Thyroid gland (tissue), 4 donors: ENCODE measurements around the gene LCAT.

ENCODE experiments used
- POLR2A ChIP-seq, 2 donors: fragments of 450-650 bp; IDR thresholded peaks; one replicate each; pipeline ENCODE4 v1.6.1; 2017; ENCODE audit warnings: antibody characterized with exemption in 2 of 2, mild to moderate bottlenecking in 2 of 2, moderate library complexity in 1 of 2
- TF ChIP-seq, protein P1 (sequence below), 6 experiments: fragments of 200-600 bp in 3 of 6; fragments of 450-650 bp in 3 of 6; sonication (generic) in 3 of 6; IDR thresholded peaks; one replicate each; pipeline ENCODE4 v1.5.1; 2016 to 2019; ENCODE audit warnings: antibody characterized with exemption in 6 of 6, mild to moderate bottlenecking in 2 of 6, inconsistent platforms in 1 of 6, moderate library complexity in 1 of 6

GRCh38 chr16:67914758-67915495 lies 29.0 kb downstream of the LCAT start:
- TF ChIP-seq, protein P1, sequence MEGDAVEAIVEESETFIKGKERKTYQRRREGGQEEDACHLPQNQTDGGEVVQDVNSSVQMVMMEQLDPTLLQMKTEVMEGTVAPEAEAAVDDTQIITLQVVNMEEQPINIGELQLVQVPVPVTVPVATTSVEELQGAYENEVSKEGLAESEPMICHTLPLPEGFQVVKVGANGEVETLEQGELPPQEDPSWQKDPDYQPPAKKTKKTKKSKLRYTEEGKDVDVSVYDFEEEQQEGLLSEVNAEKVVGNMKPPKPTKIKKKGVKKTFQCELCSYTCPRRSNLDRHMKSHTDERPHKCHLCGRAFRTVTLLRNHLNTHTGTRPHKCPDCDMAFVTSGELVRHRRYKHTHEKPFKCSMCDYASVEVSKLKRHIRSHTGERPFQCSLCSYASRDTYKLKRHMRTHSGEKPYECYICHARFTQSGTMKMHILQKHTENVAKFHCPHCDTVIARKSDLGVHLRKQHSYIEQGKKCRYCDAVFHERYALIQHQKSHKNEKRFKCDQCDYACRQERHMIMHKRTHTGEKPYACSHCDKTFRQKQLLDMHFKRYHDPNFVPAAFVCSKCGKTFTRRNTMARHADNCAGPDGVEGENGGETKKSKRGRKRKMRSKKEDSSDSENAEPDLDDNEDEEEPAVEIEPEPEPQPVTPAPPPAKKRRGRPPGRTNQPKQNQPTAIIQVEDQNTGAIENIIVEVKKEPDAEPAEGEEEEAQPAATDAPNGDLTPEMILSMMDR (IDR thresholded peaks at IDR 0.05): no peak
- no peak for TF ChIP-seq POLR2A (IDR thresholded peaks at IDR 0.05)
